NCI-H774 (cell line): Measurements from ENCODE around the gene EPS8L1.
A peak's percentile ranks its signal among the peaks of the same experiment; 100 is the strongest.

Experiments
- DNase-seq: peaks from one replicate; lab custom pipeline; 2025; lab: John Stamatoyannopoulos, UW

Gene EPS8L1

GRCh38 chr19:55080121-55080967, 4.7 kb downstream of the EPS8L1 start:
- DNase-seq: peak; percentile 83

GRCh38 chr19:55080968-55081769, 5.5 kb downstream of the EPS8L1 start:
- DNase-seq: peak; percentile 72

- DNase-seq: no peak
Measured at GRCh38 chr19:55081770-55082019, 6.0 kb downstream of the EPS8L1 start.

GRCh38 chr19:55082020-55082851, 6.6 kb downstream of the EPS8L1 start:
- no peak for DNase-seq

GRCh38 chr19:55083004-55083850, 7.6 kb downstream of the EPS8L1 start:
- DNase-seq: no peak

GRCh38 chr19:55084416-55084815, 8.7 kb downstream of the EPS8L1 start:
- no peak for DNase-seq

- DNase-seq: no peak
Measured at GRCh38 chr19:55085923-55086715, 10.4 kb downstream of the EPS8L1 start.

- DNase-seq: peak; percentile 38
Measured at GRCh38 chr19:55086730-55087541, 11.3 kb downstream of the EPS8L1 start.

- DNase-seq: no peak
Measured at GRCh38 chr19:55087542-55087901, 11.9 kb downstream of the EPS8L1 start.

GRCh38 chr19:55088021-55088451, 12.4 kb downstream of the EPS8L1 start:
- DNase-seq: no peak

GRCh38 chr19:55088543-55089341, 13.1 kb downstream of the EPS8L1 start:
- peak; percentile 39 for DNase-seq

- DNase-seq: no peak
Measured at GRCh38 chr19:55089342-55089944, 13.8 kb downstream of the EPS8L1 start.

- DNase-seq: no peak
Measured at GRCh38 chr19:55090564-55090963, 14.9 kb downstream of the EPS8L1 start.

GRCh38 chr19:55091126-55091910, 15.6 kb downstream of the EPS8L1 start:
- DNase-seq: no peak

GRCh38 chr19:55091955-55092354, 16.3 kb downstream of the EPS8L1 start:
- DNase-seq: no peak

GRCh38 chr19:55092423-55093318, 17.0 kb downstream of the EPS8L1 start:
- DNase-seq: no peak
